Naive thymus-derived CD4-positive, alpha-beta T cell (primary cell): ENCODE measurements around the gene TBX6. TPM values are rescaled to one million over a fixed set of nuclear protein-coding genes. Genes with fewer than 3 reads are reported as not detected.
"Not testable (repeated sequence)": the region's sequence is repeated elsewhere in the genome, so short reads cannot be mapped to it uniquely, and the experiment has no call there.

Experiments used
- ATAC-seq: fragments of 150-1000 bp; cut with Tn5 transposase; 2 replicates; pipeline ENCODE4 v1.10.0; 2021; ENCODE audit warnings: mild to moderate bottlenecking, moderate library complexity
- CTCF ChIA-PET: fragments of 350-600 bp; sonication (Branson Sonifier 250); formaldehyde crosslinking; loops from one replicate; lab custom pipeline; 2021; ENCODE audit warnings: antibody characterized with exemption; lab: Charles Lee
- POLR2A ChIA-PET: fragments of 350-600 bp; sonication (Branson Sonifier 250); formaldehyde crosslinking; loops from one replicate; lab custom pipeline; 2021; ENCODE audit warnings: antibody characterized with exemption, inconsistent platforms; lab: Charles Lee
- DNase-seq, 9 donors: peaks; one replicate each; pipeline versions ENCODE4 v3.0.0 to v3.0.0-alpha.2; 2020 to 2022; ENCODE audit warnings: mixed read lengths in 1 of 9
- H3K27ac ChIP-seq: one replicate; pipeline ENCODE4 v1.7.0; 2013; ENCODE audit warnings: mild to moderate bottlenecking, low read depth, low read length, moderate library complexity
- H3K27me3 ChIP-seq, 2 donors: one replicate each; pipeline ENCODE4 v1.7.0; 2013; ENCODE audit warnings: low read length in 2 of 2, mild to moderate bottlenecking in 2 of 2, moderate library complexity in 2 of 2; ENCODE audit not compliant: control insufficient read depth in 2 of 2, insufficient read depth in 2 of 2
- H3K36me3 ChIP-seq, 3 experiments: 1 replicate in 2 of 3; 2 replicates in 1 of 3; pipeline ENCODE4 v1.7.0; 2013; ENCODE audit warnings: low read length in 3 of 3, mild to moderate bottlenecking in 3 of 3, moderate library complexity in 1 of 3; ENCODE audit not compliant: insufficient read depth in 3 of 3, control insufficient read depth in 2 of 3
- H3K4me1 ChIP-seq, 2 donors: one replicate each; pipeline ENCODE4 v1.7.0; 2013; ENCODE audit warnings: low read length in 2 of 2, mild to moderate bottlenecking in 2 of 2, moderate library complexity in 1 of 2; ENCODE audit not compliant: control insufficient read depth in 2 of 2, insufficient read depth in 2 of 2
- H3K4me3 ChIP-seq: 2 replicates; pipeline ENCODE4 v1.7.0; 2013; ENCODE audit warnings: mild to moderate bottlenecking, low read length
- H3K9me3 ChIP-seq, 3 experiments: 1 replicate in 2 of 3; 2 replicates in 1 of 3; pipeline ENCODE4 v1.7.0; 2013; ENCODE audit warnings: low read length in 3 of 3; ENCODE audit not compliant: control insufficient read depth in 2 of 3
- H3K27ac Mint-ChIP-seq, 9 donors: one replicate each; pipeline ENCODE4 v1.8.0; 2020 to 2022; ENCODE audit warnings: mixed read lengths in 9 of 9, mild to moderate bottlenecking in 8 of 9, moderate library complexity in 5 of 9, inconsistent platforms in 2 of 9
- H3K27me3 Mint-ChIP-seq, 5 donors: one replicate each; pipeline ENCODE4 v1.8.0; 2021 to 2022; ENCODE audit warnings: mixed read lengths in 5 of 5, mild to moderate bottlenecking in 1 of 5
- H3K36me3 Mint-ChIP-seq, 5 donors: one replicate each; pipeline ENCODE4 v1.8.0; 2020 to 2022; ENCODE audit warnings: mixed read lengths in 5 of 5, mild to moderate bottlenecking in 3 of 5, inconsistent platforms in 1 of 5
- H3K4me1 Mint-ChIP-seq, 7 donors: one replicate each; pipeline ENCODE4 v1.8.0; 2020 to 2022; ENCODE audit warnings: mixed read lengths in 7 of 7, mild to moderate bottlenecking in 3 of 7, inconsistent platforms in 1 of 7
- H3K4me3 Mint-ChIP-seq, 10 donors: one replicate each; pipeline ENCODE4 v1.8.0; 2020 to 2022; ENCODE audit warnings: mild to moderate bottlenecking in 10 of 10, mixed read lengths in 10 of 10, moderate library complexity in 6 of 10, inconsistent platforms in 2 of 10
- H3K9me3 Mint-ChIP-seq, 11 donors: one replicate each; pipeline ENCODE4 v1.8.0; 2020 to 2022; ENCODE audit warnings: mixed read lengths in 11 of 11, mild to moderate bottlenecking in 4 of 11, inconsistent platforms in 1 of 11, moderate library complexity in 1 of 11
- intact Hi-C, 2 donors: fragments of 100-400 bp; cut with micrococcal nuclease; formaldehyde crosslinking; loops; one replicate each; pipeline ENCODE4 v1.15.1; 2023
- polyA plus RNA-seq, 2 donors: library from polyadenylated mRNA; unstranded; fragments of 300-500 nt; fragmentation: Illumina TruSeq; gene quantifications; one replicate each; pipeline ENCODE4 v1.2.3, GENCODE V29; 2021
- total RNA-seq, 6 experiments: library from RNA in 5 of 6; stranded (reverse) in 5 of 6; gene quantifications; 1 replicate in 5 of 6; 2 replicates in 1 of 6; pipeline ENCODE4 v1.2.3 and lab custom pipeline; 2021 to 2026

TBX6 gene
- total and polyA plus RNA-seq, 7 experiments from 2014 or later: 0.38 to 3.3 (median 1.6) TPM; not detected in 1

DNA sequence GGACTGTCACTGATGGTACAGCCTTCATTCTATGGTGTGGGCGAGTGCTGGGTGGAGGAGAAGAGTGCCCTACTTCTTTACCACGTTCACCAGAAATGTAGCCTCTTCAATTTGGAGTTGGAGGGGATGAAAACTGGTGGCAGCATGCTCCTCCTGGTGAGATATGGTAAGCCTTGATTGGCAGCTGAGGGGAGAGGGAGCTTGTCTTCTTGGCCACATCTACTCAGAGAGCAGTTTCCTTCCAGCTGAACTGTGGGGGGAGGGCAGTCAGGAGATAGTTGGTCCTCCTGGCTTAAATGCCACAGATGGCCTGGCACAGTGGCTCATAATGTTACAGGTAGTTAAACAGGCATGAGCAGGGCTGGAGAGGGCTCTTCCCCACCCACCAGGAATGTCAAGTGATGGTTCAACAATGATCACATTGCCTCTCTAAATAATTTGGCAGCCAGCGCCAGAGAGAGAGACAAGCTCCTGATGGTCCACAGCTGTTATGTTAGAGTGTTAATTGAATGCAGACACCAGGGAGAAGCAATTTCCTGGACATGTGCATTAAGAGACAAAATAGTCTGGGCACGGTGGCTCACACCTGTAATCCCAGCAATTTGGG is 40.2 kb upstream of the TBX6 start:
- Histone ChIP-seq H3K27me3 (no peaks in the 10 kb centered on the region), H3K4me3 (no peak overlapping the region), H3K9me3 (no peaks in the 10 kb centered on the region), H3K27ac (no peak overlapping the region), H3K36me3 (no peaks in the 10 kb centered on the region), H3K4me1 (no peaks in the 10 kb centered on the region)
- ChIA-PET POLR2A (interaction anchor here (0.5 kb wide), 1 partner anchor 59 kb away, joined by 5 read pairs; no protein-coding TSS in a partner anchor), CTCF (interaction anchor here (0.7 kb wide), 1 partner anchor 16 kb away, joined by 3 read pairs; no protein-coding TSS in a partner anchor)
- no peaks in the 10 kb centered on the region for H3K27me3 Mint-ChIP-seq
- H3K4me1 Mint-ChIP-seq: peaks cover 0 to 15% (median 0%) of the 10 kb centered on the region in 7 donors
- H3K27ac Mint-ChIP-seq: peak overlapping the region in 2 of 9 donors; percentile 29 to 65
- H3K4me3 Mint-ChIP-seq: no peak overlapping the region
- DNase-seq: no peak
- intact Hi-C loops: no loop called here
- peaks cover 0 to 9% (median 0%) of the 10 kb centered on the region in 11 donors for H3K9me3 Mint-ChIP-seq
- no peak for ATAC-seq
- H3K36me3 Mint-ChIP-seq: peaks cover 0 to 16% (median 0%) of the 10 kb centered on the region in 5 donors

DNA sequence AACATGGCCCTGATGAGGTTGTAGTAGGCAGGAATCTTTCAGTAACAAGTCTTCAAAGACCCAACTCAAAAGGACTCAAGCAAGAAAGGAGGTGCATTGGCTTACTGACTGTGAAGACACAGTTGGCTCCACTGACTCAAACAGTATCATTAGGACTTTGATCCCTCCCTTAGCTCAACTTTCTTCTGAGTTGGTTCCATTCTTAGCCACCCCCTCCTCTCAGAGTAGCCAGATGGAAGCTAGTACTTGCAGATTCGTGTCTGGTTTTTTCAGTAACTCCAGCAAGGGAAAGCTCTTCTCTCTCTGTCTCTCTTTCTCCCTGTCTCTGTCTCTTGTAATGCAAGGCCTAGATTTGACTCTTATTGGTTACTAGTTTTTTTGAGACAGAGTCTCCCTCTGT is 36.3 kb upstream of the TBX6 start:
- Mint-ChIP-seq H3K4me3 (no peak overlapping the region), H3K36me3 (peaks cover 0 to 14% (median 0%) of the 10 kb centered on the region in 5 donors), H3K27ac (no peak overlapping the region), H3K27me3 (no peaks in the 10 kb centered on the region), H3K9me3 (peaks cover 0 to 9% (median 0%) of the 10 kb centered on the region in 11 donors), H3K4me1 (peaks cover 0 to 19% (median 4%) of the 10 kb centered on the region in 7 donors)
- ChIA-PET CTCF (interaction anchor here (0.6 kb wide), 1 partner anchor 185 kb away, joined by 3 read pairs; no protein-coding TSS in a partner anchor), POLR2A (interaction anchor here (1.2 to 1.9 kb wide), 2 partner anchors 15 to 58 kb away, joined by 4 to 5 read pairs; no protein-coding TSS in a partner anchor)
- Histone ChIP-seq H3K36me3 (peaks cover 0 to under 1% (median 0%) of the 10 kb centered on the region in 3 experiments), H3K27ac (no peak overlapping the region), H3K4me3 (no peak overlapping the region), H3K4me1 (peaks cover 0 to 6% of the 10 kb centered on the region in 2 donors), H3K27me3 (no peaks in the 10 kb centered on the region), H3K9me3 (no peaks in the 10 kb centered on the region)
- DNase-seq (no peak), ATAC-seq (no peak)
- intact Hi-C loops: no loop called here

DNA sequence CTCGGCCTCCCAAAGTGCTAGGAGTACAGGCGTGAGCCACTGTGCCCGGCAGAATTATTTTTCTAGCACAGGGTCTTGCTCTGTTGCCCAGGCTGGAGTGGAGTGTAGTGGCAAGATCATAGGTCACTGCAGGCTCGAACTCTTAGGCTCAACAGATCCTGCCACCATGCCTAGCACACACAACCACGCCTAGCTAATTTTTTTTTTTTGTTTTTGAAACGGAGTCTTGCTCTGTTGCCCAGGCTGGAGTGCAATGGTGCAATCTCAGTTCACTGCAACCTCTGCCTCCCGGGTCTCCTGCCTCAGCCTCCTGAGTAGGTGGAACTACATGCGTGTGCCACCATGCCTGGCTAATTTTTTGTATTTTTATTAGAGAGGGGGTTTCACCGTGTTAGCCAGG is 34.0 kb upstream of the TBX6 start:
- DNase-seq, H3K9me3 ChIP-seq, H3K36me3 ChIP-seq, H3K27ac Mint-ChIP-seq, H3K9me3 Mint-ChIP-seq, H3K4me3 Mint-ChIP-seq, H3K27ac ChIP-seq, H3K27me3 Mint-ChIP-seq, H3K4me3 ChIP-seq, H3K36me3 Mint-ChIP-seq, H3K27me3 ChIP-seq, intact Hi-C loops, ATAC-seq: not testable (repeated sequence)
- ChIA-PET POLR2A (interaction anchor here (0.7 to 3.0 kb wide), 2 partner anchors 34 to 50 kb away, joined by 4 to 8 read pairs; partner anchors contain the start of gene TBX6), CTCF (interaction anchor here (0.8 kb wide), 1 partner anchor 33 kb away, joined by 3 read pairs; no protein-coding TSS in a partner anchor)
- peaks cover 6 to 13% of the 10 kb centered on the region in 2 donors for H3K4me1 ChIP-seq
- H3K4me1 Mint-ChIP-seq: peaks cover 9 to 28% (median 16%) of the 10 kb centered on the region in 7 donors

DNA sequence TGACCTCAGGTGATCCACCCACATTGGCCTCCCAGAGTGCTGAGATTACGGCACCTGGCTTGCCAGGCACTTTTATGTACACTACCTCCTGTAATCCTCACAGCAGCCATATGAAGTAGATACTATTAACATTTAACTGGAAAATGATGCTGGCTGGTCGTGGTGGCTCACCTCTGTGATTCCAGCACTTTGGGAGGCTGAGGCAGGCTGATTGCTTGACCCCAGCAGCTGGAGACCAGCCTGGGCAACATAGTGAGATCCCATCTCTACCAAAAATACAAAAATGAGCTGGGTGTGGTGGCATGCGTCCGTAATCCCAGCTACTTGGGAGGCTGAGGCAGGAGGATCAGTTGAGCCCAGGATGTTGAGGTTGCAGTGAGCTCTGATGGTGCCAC is 33.3 kb upstream of the TBX6 start:
- peaks cover 0 to 5% (median 0%) of the 10 kb centered on the region in 3 experiments for H3K36me3 ChIP-seq
- no peak overlapping the region for H3K27ac ChIP-seq
- H3K27me3 ChIP-seq: no peaks in the 10 kb centered on the region
- POLR2A ChIA-PET: interaction anchor here (0.7 to 3.0 kb wide), 2 partner anchors 33 to 246 kb away, joined by 3 to 8 read pairs; partner anchors contain the start of gene TBX6
- Mint-ChIP-seq H3K27me3 (no peaks in the 10 kb centered on the region), H3K4me3 (no peak overlapping the region), H3K36me3 (peaks cover 0 to 4% (median 0%) of the 10 kb centered on the region in 5 donors), H3K27ac (peak overlapping the region in 1 of 9 donors; percentile 54), H3K9me3 (peaks cover 0 to 2% (median 0%) of the 10 kb centered on the region in 11 donors), H3K4me1 (peaks cover 11 to 32% (median 20%) of the 10 kb centered on the region in 7 donors)
- intact Hi-C loops: loop anchor here in 1 of 2 donors (5.0 kb wide), 1 partner anchor 282 kb away; the partner anchor contains the start of gene ZNF771
- H3K9me3 ChIP-seq: no peaks in the 10 kb centered on the region
- peaks cover 6 to 13% of the 10 kb centered on the region in 2 donors for H3K4me1 ChIP-seq
- CTCF ChIA-PET: interaction anchor here (0.8 to 0.9 kb wide), 3 partner anchors 21 to 293 kb away, joined by 3 read pairs; no protein-coding TSS in a partner anchor
- DNase-seq (no peak), ATAC-seq (no peak)
- H3K4me3 ChIP-seq: no peak overlapping the region

DNA sequence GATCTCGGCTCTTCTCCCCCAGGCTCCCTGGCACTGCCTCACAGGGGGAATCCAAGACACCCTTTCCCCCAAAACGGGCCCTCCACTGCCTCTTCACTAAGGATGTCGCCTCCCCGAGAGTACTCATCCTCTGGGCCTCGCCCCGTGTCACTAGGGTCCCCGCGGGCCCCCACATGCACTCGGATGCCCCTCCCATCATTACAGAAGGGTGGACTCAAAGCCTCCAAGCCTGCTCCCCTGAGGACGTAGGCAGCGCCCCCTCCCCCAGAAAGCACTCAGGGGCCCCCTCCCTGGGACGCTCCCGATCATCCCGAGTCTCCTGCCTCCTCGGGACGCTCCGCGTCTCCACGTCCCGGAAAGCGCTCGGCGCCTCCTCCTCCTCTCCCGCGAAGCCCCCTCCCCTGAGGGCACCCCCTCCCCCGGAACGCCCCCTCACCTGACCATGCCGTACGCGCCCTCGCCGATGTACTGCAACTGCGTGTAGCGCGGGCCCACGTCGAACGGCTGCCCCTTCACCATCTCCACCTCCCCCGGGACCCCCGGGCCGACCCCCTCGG is 31.0 kb upstream of the TBX6 start:
- intact Hi-C loops: loop anchor here (1.0 to 5.0 kb wide), 9 partner anchors 16 to 538 kb away; partner anchors contain the start of genes ALDOA (in 2 of the 2), YPEL3 (in 2 of the 2), ZNF771 (in 2 of the 2) and CORO1A (in 1 of the 2)
- DNase-seq (peak in 2 of 9 donors; percentile 19 to 35), ATAC-seq (peak; percentile 2)
- CTCF ChIA-PET: no interaction called here
- POLR2A ChIA-PET: interaction anchor here (0.5 to 12.0 kb wide), 7 partner anchors 18 to 295 kb away, joined by 3 to 116 read pairs (median 8); partner anchors contain the start of genes CORO1A and TBX6
- Mint-ChIP-seq H3K36me3 (peaks cover 0 to 10% (median 5%) of the 10 kb centered on the region in 5 donors), H3K4me1 (peaks cover 20 to 39% (median 27%) of the 10 kb centered on the region in 7 donors), H3K9me3 (peaks cover 0 to 2% (median 0%) of the 10 kb centered on the region in 11 donors), H3K27me3 (no peaks in the 10 kb centered on the region), H3K4me3 (peak overlapping the region; percentile 82 to 94 (median 88)), H3K27ac (peak overlapping the region; percentile 75 to 93 (median 85))
- H3K4me3 ChIP-seq: peak overlapping the region; percentile 68
- no peaks in the 10 kb centered on the region for H3K27me3 ChIP-seq
- peaks cover 0 to 17% (median 0%) of the 10 kb centered on the region in 3 experiments for H3K36me3 ChIP-seq
- H3K9me3 ChIP-seq: no peaks in the 10 kb centered on the region
- peaks cover 6 to 13% of the 10 kb centered on the region in 2 donors for H3K4me1 ChIP-seq
- H3K27ac ChIP-seq: peak overlapping the region; percentile 89
